Gastrocnemius medialis (tissue), 4 donors: ENCODE measurements around the gene TYW1B.
"Not testable (repeated sequence)": the region's sequence is repeated elsewhere in the genome, so short reads cannot be mapped to it uniquely, and the experiment has no call there.

ENCODE experiments used
- POLR2A ChIP-seq, 2 donors: fragments of 450-650 bp; IDR thresholded peaks; one replicate each; pipeline ENCODE4 v1.6.1; 2017; ENCODE audit warnings: antibody characterized with exemption in 2 of 2, mild to moderate bottlenecking in 2 of 2, moderate library complexity in 2 of 2
- TF ChIP-seq, protein P1 (sequence below), 5 experiments: fragments of 450-650 bp in 3 of 5; fragments of 200-600 bp in 2 of 5; sonication (generic) in 2 of 5; IDR thresholded peaks in 4 of 5; conservative IDR thresholded peaks in 1 of 5; 1 replicate in 4 of 5; 2 replicates in 1 of 5; pipeline ENCODE4 v1.5.1; 2016 to 2019; ENCODE audit warnings: antibody characterized with exemption in 5 of 5, mild to moderate bottlenecking in 3 of 5, moderate library complexity in 3 of 5

DNA sequence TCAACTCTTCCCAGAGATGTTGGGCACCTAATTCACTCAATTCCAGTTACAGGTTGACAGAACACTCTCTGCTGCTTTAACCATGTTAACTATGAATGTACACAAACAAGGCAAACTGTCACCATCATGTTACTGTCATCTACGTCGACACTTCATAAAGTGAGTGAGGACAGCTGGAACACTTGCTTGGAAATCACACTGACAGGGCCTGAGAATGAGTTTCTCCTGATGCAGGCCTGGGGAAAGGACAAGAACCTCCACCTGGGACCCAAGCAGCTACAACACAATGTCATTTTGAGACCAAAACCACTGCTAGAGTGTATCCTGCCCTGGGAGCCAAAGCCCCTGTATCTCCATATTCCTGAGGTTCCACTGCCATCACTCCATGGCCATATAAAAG, 98.9 kb downstream of the TYW1B start:
- TF ChIP-seq, protein P1, sequence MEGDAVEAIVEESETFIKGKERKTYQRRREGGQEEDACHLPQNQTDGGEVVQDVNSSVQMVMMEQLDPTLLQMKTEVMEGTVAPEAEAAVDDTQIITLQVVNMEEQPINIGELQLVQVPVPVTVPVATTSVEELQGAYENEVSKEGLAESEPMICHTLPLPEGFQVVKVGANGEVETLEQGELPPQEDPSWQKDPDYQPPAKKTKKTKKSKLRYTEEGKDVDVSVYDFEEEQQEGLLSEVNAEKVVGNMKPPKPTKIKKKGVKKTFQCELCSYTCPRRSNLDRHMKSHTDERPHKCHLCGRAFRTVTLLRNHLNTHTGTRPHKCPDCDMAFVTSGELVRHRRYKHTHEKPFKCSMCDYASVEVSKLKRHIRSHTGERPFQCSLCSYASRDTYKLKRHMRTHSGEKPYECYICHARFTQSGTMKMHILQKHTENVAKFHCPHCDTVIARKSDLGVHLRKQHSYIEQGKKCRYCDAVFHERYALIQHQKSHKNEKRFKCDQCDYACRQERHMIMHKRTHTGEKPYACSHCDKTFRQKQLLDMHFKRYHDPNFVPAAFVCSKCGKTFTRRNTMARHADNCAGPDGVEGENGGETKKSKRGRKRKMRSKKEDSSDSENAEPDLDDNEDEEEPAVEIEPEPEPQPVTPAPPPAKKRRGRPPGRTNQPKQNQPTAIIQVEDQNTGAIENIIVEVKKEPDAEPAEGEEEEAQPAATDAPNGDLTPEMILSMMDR (IDR thresholded peaks at IDR 0.05 in 4 of 5, conservative IDR thresholded peaks at IDR 0.05 in 1 of 5): not testable (repeated sequence)
- not testable (repeated sequence) for TF ChIP-seq POLR2A (IDR thresholded peaks at IDR 0.05)
